Inferior parietal cortex (tissue), 1 donor: ENCODE measurements around the gene LPCAT2.

Experiments used
- DNase-seq: peaks from one replicate; pipeline ENCODE4 v3.0.0-alpha.2; 2016; ENCODE audit errors: extremely low spot score

LPCAT2 gene, protein sequence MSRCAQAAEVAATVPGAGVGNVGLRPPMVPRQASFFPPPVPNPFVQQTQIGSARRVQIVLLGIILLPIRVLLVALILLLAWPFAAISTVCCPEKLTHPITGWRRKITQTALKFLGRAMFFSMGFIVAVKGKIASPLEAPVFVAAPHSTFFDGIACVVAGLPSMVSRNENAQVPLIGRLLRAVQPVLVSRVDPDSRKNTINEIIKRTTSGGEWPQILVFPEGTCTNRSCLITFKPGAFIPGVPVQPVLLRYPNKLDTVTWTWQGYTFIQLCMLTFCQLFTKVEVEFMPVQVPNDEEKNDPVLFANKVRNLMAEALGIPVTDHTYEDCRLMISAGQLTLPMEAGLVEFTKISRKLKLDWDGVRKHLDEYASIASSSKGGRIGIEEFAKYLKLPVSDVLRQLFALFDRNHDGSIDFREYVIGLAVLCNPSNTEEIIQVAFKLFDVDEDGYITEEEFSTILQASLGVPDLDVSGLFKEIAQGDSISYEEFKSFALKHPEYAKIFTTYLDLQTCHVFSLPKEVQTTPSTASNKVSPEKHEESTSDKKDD

DNA sequence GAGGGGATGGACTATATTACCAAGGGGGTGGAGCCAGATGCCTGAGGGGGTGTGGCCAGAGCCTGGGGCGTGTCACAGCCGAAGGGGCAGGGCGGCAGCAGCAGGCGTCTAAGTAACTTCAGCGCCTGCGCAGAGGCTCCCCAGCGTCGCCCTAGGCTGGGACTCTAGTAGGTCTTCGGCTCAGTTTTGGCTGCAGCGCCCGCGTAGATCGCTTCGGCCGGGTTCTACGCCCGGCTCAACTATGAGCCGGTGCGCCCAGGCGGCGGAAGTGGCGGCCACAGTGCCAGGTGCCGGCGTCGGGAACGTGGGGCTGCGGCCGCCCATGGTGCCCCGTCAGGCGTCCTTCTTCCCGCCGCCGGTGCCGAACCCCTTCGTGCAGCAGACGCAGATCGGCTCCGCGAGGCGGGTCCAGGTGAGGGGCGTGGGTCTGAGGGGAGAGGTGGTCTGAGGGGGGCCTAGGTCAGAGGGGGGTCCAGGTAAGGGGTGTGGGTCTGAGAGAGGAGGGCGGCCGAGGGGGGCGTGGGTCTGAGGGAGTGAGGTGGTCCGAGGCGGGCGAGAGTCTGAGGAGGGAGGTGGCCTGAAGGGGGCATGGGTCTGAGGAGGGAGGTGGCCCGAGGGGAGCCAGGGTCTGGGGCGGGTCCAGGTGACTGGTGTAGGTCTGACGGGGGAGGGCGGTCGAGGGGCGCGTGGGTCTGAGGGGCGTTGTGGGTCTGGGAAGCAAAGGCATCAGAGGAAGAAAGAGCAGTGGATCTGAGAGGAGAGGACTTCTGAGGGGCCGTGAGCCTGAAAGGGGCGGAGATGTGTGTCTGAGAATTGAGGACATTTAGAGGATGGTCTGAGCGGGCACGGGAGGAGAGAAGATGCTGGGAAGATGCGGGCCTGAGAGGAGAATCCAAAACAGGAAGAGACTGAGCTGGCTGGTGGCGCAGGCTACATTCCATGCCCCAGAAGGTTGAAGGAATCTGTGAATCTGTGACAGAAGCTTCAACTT, at the start of gene LPCAT2:
Gene LPCAT2 (plus strand): TSS at position 132 of the 991 bp plus-strand sequence. CDS start 110 bp downstream, at position 242.
- peak; percentile 75 for DNase-seq

DNA sequence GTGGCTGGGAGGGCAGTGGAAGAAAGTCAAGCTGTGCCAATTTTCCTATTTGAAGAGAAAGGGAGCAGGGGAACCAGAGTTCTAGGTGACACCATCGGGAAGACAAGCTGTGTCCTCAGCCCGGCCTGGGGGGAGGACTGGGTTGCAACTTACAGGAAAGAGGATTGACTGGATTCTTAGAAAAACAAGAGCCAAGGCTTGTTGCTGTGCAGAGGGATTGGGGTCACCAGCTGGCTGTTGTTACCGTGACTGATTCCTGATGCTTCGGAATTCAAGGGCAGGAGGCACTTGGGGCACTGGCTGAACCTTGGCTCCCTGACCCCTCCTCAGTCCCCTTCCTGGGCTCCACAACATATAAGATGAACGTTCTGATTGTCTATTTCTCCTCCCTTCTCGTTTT, 46.6 kb upstream of the LPCAT2 start:
- DNase-seq = no peak

DNA sequence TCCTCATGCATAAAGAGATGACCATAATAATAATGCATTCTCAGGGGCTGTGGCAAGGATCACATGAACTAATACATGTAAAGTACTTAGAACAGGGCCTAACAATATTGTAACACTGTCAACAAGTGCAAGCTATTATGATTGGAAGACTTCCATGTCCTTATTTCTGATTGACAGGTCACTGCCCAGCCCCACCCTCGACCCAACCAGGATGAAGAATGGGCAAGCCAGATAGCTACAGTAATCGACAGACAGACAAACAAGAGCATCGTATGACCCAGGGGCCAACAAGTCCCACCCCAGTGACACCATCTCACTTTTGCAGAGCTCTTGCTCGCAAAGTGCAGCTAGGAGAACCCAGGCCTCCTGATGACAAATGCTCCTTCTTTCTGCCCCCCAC, 44.5 kb upstream of the LPCAT2 start:
- no peak for DNase-seq

DNA sequence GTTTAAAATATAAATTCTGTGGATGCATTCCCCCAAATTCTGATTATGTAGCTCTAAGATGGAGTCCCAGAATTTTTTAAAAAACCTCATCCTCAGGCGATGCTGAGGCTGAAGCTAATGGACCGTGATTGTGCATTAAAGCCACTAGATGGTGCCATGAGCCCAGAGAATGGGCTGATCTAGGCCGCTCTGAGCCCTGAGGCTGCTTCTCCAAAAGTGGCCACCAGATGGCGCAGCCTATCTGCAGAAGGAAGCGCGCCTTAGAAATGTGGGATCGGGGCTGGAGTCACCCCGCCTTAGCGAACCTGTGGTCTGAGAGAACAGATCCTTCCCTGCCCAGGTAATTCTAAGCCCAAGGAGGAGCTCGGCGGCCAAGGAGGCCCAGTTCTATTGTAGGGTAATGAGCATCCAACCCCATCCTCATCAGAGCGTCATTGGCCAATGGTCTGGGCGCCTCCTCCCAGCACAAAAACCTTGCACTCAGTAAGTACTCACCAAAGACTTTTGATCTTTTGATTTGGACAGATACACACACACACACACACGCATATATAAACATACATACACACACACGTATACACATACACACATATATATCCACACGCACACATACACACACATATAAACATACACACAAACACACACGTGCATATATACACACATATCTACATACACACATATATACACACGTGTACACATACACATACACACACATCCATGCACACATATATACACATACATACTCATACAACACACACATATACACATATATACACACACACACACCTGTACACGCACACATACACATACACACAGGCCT, 43.6 kb upstream of the LPCAT2 start:
- DNase-seq = peak; percentile 95

DNA sequence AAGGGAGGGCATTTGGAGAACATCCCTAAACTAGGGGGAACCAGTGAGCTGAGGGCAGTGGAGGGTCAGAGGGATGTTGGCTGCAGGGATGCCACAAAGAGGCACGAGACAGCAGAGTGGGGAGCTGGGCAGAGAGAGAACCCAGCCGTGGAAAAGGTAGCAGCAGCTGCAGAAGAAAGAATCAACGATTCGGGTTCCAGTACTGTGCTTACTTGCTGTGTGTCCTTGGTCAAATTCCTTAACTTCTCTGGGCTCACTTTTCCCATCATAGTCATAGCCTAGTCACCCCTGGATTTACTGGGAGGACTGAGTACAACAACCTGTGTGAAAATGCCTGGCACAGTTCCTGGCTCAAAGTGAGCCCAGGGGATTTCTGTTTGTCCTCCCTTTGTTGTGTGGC, 42.7 kb upstream of the LPCAT2 start:
- DNase-seq = no peak

DNA sequence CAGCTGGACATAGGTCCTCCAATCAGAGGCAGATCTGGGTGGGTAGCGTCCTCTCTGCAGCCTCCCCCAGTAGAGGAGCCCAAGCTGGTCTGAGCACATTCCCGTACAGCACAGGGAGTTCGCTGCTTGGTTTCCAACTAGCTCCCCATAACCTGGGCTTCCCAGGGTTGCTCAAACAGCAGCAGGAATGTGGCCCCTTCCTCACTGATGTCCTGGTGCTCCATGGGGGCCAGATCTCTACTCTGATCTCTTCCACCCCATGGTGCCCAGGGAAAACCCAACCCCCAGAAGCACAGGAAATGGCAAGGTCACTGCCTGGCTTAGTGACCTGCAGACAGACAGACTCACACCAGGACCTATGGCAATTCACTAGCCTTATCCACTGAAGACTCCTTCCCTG, 41.0 kb upstream of the LPCAT2 start:
- DNase-seq = no peak

DNA sequence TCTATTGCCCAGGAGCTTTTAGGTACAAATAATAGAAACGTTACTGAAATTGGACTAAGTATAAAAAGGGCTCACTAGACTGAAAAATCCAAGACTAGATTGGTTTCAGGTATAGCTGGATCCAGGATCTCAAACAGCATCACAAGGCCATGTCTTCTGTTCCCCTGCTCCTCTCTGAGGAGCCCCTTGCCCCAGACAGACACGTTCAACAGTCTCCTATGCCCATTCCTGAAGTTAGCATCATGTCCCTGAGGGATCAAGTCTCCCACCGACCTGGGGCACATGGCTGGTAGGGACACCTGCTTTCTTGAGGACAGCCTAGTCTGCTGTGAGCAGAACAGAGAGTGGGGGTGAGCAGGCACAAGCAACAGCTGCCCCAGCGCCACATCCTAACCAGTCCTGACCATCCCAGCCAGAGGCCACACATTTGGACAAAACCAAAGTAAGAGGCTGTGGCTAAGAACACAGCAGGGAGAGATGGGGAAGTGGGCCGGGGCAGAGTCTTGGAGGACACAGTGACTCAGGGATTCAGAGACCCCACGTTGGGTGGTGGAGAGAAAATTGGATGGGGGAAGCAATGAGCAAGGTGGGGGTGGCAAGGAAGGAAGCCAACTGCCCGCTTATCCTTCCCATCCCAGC, 40.4 kb upstream of the LPCAT2 start:
- no peak for DNase-seq

DNA sequence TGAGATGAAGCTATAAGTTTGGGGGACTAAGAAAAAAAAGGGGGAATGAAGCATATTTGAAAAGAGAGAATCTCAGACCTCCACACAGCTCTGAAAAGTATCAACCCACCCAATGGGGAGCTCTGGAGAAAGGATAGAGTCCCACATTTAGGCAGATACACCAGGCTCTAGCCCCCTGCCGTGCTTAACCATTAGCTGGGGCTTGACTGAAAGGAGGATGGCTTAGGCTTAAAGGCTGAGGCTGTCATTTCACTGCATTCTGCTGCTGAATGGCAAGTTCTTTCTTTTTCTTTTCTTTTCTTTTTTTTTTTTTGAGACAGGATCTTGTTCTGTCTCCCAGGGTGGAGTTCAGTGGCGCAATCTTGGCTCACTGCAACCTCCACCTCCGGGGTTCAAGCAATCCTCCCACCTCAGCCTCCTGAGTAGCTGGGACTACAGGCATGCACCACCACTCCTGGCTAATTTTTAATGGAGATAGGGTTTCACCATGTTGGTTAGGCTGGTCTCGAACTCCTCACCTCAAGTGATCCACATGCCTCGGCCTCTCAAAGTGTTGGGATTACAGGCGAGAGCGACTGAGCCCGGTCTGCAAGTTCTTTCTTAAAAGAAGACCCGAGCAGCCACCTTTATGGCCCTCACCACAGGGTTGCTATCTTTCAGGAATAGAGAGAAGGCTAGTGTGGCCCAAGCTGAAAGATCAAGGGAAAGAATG, 38.9 kb upstream of the LPCAT2 start:
- DNase-seq = no peak

DNA sequence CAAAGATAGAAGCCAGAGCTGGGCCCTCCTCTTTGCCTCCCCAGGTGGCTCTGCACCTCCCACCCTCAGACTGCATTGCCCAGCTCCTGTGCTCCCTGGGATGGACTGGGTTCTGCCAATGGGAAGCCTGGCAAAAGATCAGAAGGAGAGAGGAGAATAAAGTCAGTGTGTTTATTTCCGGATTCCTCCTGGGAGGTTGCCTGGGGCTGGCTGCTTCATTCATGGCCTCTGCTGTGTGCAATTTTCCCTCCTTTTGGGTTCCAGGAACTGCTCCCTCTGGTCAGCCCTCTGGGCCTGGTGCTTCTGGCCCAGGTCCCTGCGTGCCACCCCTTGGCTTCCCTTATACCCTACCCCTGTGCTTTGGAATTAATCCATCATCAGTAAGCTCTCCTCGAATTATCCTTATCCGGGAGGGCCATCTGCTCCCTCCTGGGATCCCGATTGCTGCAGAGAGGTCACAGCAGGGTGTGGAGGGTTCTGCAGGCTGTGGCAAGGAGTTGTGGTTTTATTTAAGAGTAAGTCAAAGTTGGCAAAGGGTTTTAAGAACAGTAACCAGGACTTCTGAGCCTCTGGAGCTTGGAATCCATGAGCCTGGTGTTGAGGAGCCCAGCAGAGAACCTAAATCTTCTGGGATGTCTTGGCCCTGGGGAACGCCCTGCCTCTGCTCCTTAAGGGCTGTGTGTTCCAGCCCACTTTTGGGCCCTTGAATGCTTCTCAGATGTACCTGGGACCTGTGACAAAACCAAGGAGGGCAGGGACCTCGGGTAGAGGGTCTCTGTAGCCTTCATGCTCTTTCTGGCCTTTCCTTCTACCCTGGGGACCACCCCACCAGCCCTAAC, 38.1 kb upstream of the LPCAT2 start:
- no peak for DNase-seq

DNA sequence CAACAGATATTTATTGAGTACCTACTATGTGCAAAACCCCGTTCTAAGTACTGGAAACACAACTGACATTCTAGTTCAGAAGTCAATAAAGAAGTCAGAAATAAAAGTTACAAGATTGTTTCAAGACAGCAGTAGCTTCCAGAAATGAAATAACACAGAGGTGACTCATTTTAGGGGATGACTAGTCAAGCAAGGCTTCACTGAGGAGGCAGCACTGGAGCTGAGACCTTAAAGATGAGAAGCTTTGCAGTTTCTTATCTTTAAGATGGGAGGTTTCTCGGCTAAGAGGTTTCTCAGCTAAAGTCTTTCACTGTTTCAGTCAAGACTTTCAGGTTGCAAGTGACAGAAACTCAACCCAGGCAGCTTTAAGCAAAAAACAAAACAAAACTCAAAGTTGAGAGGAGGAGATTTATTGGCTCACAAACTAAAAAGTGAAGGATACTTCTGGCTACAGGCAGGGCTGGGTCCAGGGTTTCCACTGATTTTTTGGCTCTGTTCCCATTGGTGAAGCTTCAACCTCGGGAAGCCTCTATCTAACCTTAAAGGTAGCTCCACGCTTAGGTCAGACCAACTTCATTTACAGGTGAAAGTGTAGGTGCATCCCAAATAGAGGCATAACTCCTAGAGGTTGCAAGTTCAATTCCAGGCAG, 37.3 kb upstream of the LPCAT2 start:
- DNase-seq = no peak

DNA sequence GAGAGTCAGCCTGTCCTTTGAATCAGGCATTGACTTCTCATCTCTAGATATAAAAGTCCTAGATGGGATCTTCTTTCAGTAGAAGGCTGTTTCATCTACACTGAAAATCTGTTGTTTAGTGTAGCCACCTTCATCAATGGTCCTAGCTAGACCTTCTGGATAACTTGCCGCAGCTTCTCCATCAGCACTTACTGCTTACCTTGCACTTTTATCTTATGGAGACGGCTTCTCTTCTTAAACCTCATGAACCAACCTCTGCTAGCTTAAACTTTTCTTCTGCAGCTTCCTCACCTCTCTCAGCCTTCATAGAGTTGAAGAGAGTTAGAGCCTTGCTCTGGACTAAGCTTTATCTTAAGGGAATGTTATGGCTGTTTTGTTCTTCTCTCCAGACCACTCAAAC, 35.3 kb upstream of the LPCAT2 start:
- DNase-seq = no peak

DNA sequence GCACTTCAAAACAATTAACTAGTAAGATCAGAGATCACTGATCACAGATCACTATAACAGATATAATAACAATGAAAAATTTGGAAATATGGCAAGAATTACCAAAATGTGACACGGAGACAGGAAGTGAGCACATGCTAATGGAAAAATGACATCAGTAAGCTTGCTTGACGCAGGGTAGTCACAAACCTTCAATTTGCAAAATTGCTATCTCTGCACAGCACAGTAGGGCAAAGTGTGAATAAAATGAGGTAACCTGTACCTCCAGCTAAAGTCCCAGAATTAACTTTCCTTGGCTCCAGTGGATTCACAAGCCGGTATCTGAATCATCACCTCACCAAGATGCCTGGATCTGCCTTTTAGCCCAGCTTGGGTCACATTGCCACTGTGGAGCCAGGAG, 34.1 kb upstream of the LPCAT2 start:
- no peak for DNase-seq

DNA sequence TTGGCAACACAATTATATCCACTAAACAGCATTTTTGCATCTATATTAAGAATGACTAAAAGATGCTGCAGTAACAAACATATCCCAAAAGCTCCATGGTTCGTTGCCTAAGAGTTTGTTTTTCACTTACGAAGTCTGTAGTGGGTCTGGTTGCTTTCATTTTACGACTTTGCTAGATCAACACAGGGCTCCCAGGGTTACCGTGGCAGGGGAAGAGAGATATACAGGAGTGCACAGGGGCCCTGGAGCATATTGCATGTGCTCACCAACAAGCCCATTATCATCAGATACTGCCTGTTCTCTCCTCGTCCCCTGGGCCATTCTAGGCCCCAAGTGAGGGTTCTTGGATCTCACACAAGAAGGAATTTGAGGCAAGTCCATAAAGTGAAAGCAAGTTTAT, 33.0 kb upstream of the LPCAT2 start:
- no peak for DNase-seq

DNA sequence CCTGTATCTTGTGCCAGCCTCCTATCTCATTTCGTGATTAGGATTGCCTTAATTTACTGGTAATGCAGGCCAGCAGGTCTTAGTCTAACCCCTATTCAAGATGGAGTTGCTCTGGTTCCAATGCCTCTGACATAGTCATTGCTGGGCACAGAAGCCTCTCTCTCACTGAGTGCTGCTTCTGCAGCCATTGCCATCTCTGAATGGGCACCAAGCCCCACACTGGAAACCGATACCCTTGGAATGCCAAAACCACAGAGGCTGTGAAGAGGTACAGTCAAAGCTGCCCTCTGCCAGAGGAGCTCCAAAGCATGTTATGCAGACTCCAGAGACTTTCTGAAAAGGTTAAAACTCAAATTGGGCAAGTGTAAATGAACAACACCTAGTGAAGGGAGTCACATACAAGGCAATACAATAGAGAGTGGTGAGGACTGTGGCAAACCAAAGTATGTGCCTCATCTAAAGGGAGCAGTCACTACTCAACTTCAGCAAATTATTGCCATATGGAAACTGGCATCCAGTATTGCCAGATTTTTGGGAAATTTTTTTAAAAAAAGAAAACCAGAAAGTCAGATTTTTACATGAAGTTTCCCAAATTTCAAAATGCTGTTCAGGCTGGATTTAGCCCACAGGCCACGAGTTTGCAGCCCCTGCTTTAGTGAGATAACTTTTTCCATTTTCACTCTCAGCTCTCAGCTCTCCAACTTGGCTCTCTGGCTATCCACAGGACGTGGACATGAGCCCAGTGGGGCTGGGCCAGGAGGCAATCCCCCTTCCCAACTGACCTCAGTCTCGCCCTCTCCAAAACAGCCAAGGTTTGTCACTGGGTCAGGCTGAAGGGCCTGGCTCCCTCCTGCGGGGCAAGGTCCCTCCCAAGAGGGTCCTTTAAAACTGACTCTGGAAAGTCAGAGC, 32.0 kb upstream of the LPCAT2 start:
- no peak for DNase-seq

DNA sequence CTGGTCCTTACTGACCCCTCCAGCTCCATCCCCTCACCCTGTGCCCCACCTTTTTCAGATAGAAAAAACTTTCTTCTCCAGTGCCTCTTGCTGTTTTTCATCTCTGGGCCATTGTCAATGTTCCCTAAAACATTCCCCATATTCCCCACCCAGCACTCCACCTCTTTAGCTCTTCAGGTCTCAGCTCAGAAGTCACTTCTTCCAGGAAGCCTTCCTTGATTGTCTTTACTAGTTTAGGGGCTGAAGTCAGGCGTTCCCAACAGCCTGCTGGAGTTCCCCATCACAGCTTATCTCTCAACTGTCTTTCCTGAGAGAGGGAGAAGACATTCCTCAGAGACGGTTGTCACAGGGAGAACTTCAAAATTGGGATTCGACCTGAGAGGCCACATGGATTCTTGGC, 31.1 kb upstream of the LPCAT2 start:
- no peak for DNase-seq

DNA sequence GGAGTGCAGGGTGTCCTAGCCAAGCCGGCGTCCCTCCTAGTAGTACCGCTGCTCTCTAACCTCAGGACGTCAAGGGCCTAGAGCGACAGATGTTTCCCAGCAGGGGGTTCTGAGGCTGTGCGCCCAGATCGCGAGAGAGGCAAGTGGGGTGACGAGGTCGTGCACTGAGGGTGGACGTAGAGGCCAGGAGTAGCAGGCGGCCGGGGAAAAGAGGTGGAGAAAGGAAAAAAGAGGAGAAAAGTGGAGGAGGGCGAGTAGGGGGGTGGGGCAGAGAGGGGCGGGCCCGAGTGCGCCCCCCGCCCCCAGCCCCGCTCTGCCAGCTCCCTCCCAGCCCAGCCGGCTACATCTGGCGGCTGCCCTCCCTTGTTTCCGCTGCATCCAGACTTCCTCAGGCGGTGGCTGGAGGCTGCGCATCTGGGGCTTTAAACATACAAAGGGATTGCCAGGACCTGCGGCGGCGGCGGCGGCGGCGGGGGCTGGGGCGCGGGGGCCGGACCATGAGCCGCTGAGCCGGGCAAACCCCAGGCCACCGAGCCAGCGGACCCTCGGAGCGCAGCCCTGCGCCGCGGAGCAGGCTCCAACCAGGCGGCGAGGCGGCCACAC, 29.9 kb upstream of the LPCAT2 start, which contains the start of gene MMP2:
Gene MMP2 (plus strand): TSS at position 372 of the 603 bp plus-strand sequence. CDS start 282 bp downstream, outside the sequence.
- DNase-seq = no peak

DNA sequence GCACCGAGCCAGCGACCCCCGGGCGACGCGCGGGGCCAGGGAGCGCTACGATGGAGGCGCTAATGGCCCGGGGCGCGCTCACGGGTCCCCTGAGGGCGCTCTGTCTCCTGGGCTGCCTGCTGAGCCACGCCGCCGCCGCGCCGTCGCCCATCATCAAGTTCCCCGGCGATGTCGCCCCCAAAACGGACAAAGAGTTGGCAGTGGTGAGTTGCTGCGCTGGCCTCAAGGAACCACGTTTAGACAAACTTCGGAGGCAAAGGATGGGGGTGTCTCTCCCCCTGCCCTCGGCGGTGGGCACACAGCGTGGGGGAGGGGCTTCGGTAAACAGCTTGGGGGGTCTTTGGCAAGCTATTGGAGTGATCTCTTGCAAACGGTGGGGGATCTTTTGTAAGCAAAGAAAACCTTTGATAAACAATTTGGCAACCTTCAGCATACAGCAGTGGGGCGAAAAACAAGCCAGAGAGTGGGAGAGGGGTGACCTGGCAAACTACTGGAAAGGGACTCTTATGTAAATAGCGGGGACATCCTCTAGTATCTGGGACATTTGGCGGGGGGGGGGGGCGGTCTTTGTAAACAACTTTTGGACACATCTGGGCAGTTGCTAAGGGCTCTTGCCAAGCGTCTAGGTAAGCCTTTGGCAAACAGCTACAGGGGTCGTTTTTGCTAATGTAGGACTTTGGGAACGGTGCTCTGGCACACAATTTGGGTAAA, 29.3 kb upstream of the LPCAT2 start:
- no peak for DNase-seq
